ENCODE data around the gene XCR1. TPM values are rescaled to one million over a fixed set of nuclear protein-coding genes. Genes with fewer than 3 reads are reported as not detected.

Gene XCR1
- total RNA-seq, 1 donor from 2014 or later: not detected

DNA sequence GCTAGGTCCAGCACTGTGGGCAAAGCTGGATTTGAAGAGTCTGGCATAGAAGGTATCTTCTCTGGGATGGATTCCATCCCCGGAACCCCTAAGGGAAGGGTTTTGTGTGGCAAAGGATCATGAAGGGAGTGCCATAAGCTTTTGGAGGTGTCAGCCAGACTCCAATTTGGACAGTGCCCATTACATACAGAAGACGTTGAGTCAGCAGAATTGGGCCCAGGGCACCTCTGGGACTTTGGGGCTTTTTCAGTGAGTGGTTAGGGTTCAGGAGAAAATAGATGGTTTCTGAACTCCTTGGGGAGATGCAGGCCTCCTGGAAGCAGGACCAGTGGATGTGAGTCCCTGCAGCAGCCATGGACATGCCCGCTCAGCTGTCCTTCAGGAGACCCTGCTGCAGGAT lies 34.6 kb upstream of the XCR1 start:
- no peak overlapping the region for H3K4me3 Mint-ChIP-seq (ENCODE audit: unreplicated experiment)
- H3K4me1 Mint-ChIP-seq (ENCODE audit: low read depth): peaks cover 15% of the 10 kb centered on the region
- H3K9me3 Mint-ChIP-seq (ENCODE audit: low read depth): no peaks in the 10 kb centered on the region
- no peaks in the 10 kb centered on the region for H3K36me3 Mint-ChIP-seq (ENCODE audit: low read depth)
- H3K27me3 Mint-ChIP-seq (ENCODE audit: low read depth): peaks cover 32% of the 10 kb centered on the region
- H3K27ac Mint-ChIP-seq (ENCODE audit: unreplicated experiment): no peak overlapping the region
- DNase-seq (ENCODE audit: low spot score): no peak
- TF ChIP-seq, protein P1, sequence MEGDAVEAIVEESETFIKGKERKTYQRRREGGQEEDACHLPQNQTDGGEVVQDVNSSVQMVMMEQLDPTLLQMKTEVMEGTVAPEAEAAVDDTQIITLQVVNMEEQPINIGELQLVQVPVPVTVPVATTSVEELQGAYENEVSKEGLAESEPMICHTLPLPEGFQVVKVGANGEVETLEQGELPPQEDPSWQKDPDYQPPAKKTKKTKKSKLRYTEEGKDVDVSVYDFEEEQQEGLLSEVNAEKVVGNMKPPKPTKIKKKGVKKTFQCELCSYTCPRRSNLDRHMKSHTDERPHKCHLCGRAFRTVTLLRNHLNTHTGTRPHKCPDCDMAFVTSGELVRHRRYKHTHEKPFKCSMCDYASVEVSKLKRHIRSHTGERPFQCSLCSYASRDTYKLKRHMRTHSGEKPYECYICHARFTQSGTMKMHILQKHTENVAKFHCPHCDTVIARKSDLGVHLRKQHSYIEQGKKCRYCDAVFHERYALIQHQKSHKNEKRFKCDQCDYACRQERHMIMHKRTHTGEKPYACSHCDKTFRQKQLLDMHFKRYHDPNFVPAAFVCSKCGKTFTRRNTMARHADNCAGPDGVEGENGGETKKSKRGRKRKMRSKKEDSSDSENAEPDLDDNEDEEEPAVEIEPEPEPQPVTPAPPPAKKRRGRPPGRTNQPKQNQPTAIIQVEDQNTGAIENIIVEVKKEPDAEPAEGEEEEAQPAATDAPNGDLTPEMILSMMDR (IDR thresholded peaks at IDR 0.05): no peak

DNA sequence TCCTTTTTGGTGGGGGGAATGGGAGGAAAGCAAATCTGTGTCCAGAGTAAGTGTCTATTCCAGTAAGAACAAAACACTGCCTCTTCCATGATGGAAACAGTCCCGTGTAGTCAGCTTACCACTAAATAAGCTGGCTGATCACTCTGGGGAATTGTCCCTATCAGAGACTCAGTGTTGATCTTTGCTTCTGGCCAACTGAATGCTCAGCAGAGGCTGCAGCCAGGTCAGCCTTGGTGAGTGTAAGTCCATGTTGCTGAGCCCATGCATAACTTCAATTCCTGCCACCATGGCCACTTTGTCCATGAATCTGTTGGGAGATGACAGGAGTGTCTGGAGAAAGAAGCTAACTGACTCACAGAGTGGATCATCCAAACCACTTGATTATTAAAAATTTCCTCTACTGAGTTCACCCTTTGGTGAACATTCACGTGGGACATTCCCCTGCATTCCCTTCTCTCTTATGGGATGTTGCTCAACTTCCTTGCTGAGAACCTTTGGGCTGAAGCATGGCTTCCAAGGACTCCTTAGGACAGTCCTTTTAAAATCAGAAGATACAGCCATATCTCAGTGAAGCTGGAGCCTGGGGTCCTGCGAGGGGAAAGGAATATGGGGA lies 33.9 kb upstream of the XCR1 start:
- no peak for DNase-seq (ENCODE audit: low spot score)
- peaks cover 32% of the 10 kb centered on the region for H3K27me3 Mint-ChIP-seq (ENCODE audit: low read depth)
- H3K9me3 Mint-ChIP-seq (ENCODE audit: low read depth): no peaks in the 10 kb centered on the region
- peaks cover 15% of the 10 kb centered on the region for H3K4me1 Mint-ChIP-seq (ENCODE audit: low read depth)
- no peak overlapping the region for H3K27ac Mint-ChIP-seq (ENCODE audit: unreplicated experiment)
- TF ChIP-seq, protein P1 (IDR thresholded peaks at IDR 0.05): no peak
- no peak overlapping the region for H3K4me3 Mint-ChIP-seq (ENCODE audit: unreplicated experiment)
- H3K36me3 Mint-ChIP-seq (ENCODE audit: low read depth): no peaks in the 10 kb centered on the region

DNA sequence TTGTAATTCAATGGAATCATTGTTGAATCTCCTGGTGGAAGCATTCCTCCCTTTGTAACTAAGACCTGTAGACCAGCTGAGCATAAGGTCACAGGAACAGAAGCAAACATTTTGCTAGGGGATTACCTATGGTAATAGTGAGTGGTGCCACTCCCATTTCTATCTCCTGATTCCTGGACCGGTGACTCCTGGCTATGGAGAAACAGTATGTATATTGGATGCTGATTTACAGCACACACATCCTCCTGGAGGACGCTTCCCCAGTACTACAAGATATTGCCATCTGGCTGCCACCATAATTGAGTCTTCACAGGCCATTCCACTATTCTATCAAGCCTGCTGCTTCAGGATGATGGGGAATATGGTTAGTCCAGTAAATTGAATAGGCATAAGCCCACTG lies 33.3 kb upstream of the XCR1 start:
- H3K36me3 Mint-ChIP-seq (ENCODE audit: low read depth): no peaks in the 10 kb centered on the region
- TF ChIP-seq, protein P1 (IDR thresholded peaks at IDR 0.05): no peak
- no peak overlapping the region for H3K27ac Mint-ChIP-seq (ENCODE audit: unreplicated experiment)
- peaks cover 11% of the 10 kb centered on the region for H3K4me1 Mint-ChIP-seq (ENCODE audit: low read depth)
- no peak for DNase-seq (ENCODE audit: low spot score)
- no peaks in the 10 kb centered on the region for H3K9me3 Mint-ChIP-seq (ENCODE audit: low read depth)
- no peak overlapping the region for H3K4me3 Mint-ChIP-seq (ENCODE audit: unreplicated experiment)
- H3K27me3 Mint-ChIP-seq (ENCODE audit: low read depth): peaks cover 34% of the 10 kb centered on the region

DNA sequence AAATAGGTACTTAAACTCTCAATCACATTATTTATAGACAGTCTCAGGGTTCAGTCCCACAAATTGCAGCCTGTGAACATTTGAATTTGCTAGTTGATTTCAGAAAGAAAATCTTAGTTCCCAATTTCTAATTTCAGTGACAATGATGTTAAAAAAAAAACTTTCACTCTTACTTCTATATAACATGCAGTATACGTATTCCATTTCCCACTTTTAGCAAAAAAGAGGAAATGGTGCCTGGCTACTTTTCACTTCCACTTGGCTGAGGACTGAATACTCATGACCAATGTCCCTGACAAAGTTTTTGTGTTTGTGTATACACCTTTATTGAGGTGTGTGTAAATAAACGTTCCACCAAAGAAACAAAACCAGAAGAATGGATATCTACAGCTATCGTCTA lies 32.1 kb upstream of the XCR1 start:
- TF ChIP-seq, protein P1 (IDR thresholded peaks at IDR 0.05): no peak
- DNase-seq (ENCODE audit: low spot score): no peak
- Mint-ChIP-seq H3K36me3 (ENCODE audit: low read depth) (no peaks in the 10 kb centered on the region), H3K27ac (ENCODE audit: unreplicated experiment) (no peak overlapping the region), H3K4me3 (ENCODE audit: unreplicated experiment) (no peak overlapping the region), H3K27me3 (ENCODE audit: low read depth) (peaks cover 39% of the 10 kb centered on the region), H3K4me1 (ENCODE audit: low read depth) (peaks cover 7% of the 10 kb centered on the region), H3K9me3 (ENCODE audit: low read depth) (no peaks in the 10 kb centered on the region)

DNA sequence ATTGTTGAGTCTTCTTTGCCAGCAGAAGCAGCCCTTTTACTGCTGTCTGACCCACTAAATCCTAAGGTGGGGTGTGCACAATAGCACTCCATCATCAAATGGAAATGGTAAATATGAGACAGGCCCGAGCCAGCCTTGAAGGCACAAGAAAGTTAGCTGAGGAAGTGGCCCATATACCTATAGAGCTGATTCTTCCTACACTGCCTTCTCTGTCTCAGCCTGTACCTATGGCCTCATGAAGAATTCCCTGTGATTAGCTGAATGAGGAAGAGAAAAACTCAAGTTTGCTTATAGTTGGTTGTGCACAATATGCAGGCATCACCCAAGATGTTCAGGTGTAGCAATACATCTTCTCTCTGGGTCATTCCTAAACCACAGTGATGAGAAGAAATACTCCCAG lies 31.7 kb upstream of the XCR1 start:
- no peaks in the 10 kb centered on the region for H3K36me3 Mint-ChIP-seq (ENCODE audit: low read depth)
- H3K9me3 Mint-ChIP-seq (ENCODE audit: low read depth): no peaks in the 10 kb centered on the region
- H3K27me3 Mint-ChIP-seq (ENCODE audit: low read depth): peaks cover 43% of the 10 kb centered on the region
- no peak for DNase-seq (ENCODE audit: low spot score)
- TF ChIP-seq, protein P1 (IDR thresholded peaks at IDR 0.05): no peak
- peaks cover 7% of the 10 kb centered on the region for H3K4me1 Mint-ChIP-seq (ENCODE audit: low read depth)
- H3K27ac Mint-ChIP-seq (ENCODE audit: unreplicated experiment): no peak overlapping the region
- no peak overlapping the region for H3K4me3 Mint-ChIP-seq (ENCODE audit: unreplicated experiment)

Data from chondrocyte (in vitro differentiated cells).